Cardiac fibroblast (primary cell): ENCODE measurements around the gene PDE4D.
A peak's percentile ranks its signal among the peaks of the same experiment; 100 is the strongest.

Experiments used
- DNase-seq, 2 donors: peaks; one replicate each; pipeline versions ENCODE4 v3.0.0 to v3.0.0-alpha.2; 2010; ENCODE audit warnings: low read depth in 2 of 2
- H3K4me3 ChIP-seq, 2 donors: replicated peaks in 1 of 2; 1 replicate in 1 of 2; 2 replicates in 1 of 2; pipeline ENCODE4 v1.5.1; 2011; ENCODE audit warnings: low read depth in 2 of 2, low read length in 2 of 2, mild to moderate bottlenecking in 2 of 2, moderate library complexity in 1 of 2
- TF ChIP-seq, protein P1 (sequence below): IDR thresholded peaks from one replicate; pipeline ENCODE4 v1.5.1; 2011; ENCODE audit warnings: low read depth, mild to moderate bottlenecking, low read length, inconsistent platforms

The PDE4D gene

DNA sequence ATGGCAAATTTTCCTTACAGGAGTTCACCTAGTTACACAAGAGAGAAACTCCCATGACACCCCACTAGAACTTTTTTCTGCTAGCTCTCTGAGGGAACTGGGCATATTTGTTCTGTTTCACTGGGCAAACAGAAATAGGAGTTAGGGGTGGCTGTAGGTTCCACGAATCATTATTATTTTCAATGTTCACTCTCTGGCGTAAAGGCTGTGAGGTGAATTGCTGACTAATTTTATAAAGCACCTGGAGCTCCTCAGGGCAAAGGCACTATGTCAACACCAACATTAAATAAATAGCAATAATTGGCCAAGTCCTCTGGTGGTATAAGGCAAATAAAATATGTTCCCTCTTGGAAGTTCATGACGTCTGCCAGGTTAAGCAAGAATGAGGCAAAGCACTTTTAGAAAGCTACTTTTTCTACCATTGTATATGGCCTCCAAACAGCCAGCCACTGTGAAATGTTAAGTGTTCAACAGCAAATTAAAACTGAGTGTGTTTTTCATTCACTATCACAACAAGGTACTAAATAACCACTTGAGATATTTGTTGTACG lies 344.6 kb downstream of the PDE4D start:
- no peak for DNase-seq
- TF ChIP-seq, protein P1, sequence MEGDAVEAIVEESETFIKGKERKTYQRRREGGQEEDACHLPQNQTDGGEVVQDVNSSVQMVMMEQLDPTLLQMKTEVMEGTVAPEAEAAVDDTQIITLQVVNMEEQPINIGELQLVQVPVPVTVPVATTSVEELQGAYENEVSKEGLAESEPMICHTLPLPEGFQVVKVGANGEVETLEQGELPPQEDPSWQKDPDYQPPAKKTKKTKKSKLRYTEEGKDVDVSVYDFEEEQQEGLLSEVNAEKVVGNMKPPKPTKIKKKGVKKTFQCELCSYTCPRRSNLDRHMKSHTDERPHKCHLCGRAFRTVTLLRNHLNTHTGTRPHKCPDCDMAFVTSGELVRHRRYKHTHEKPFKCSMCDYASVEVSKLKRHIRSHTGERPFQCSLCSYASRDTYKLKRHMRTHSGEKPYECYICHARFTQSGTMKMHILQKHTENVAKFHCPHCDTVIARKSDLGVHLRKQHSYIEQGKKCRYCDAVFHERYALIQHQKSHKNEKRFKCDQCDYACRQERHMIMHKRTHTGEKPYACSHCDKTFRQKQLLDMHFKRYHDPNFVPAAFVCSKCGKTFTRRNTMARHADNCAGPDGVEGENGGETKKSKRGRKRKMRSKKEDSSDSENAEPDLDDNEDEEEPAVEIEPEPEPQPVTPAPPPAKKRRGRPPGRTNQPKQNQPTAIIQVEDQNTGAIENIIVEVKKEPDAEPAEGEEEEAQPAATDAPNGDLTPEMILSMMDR, result no peak
- no peak overlapping the region for H3K4me3 ChIP-seq

DNA sequence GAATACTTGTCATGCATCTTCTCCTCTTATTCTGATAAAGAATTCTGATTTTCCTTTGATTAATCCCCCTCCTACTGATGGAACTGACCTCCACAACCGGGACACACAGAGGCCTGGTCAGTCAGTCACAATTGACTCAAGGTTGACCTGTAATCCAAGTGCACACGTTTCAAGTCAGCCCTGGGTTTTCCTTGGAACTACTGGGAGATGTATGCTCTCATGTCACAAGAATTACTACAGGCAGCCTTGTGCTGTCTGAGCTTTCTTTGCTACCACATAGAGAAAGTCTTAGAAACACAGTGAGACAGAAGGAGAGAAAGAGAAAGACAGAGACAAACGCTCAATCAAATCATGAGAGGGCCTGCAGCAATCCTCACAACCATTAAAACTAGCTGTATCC lies 345.8 kb downstream of the PDE4D start:
- no peak overlapping the region for H3K4me3 ChIP-seq
- DNase-seq, result no peak
- TF ChIP-seq, protein P1, result no peak

DNA sequence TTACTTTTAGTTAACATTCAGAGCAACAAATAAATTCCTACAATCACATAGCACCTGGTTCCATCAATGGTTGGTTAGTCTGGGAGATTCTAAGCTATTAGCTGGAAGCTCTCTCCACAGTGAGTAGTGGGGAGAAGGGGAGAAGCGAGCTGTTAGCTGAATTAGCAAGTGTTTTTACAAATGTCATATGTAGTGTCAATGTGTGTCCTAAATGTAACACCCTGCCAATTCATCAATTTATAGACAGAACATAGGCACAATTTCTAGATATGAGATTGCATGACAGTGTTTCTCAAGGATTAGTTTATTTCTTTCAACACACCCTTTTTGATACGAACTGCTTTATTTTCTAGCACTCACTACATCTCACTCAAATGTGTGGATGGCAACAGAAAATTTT lies 349.0 kb downstream of the PDE4D start:
- DNase-seq, result no peak
- TF ChIP-seq, protein P1, result no peak
- H3K4me3 ChIP-seq, result no peak overlapping the region

DNA sequence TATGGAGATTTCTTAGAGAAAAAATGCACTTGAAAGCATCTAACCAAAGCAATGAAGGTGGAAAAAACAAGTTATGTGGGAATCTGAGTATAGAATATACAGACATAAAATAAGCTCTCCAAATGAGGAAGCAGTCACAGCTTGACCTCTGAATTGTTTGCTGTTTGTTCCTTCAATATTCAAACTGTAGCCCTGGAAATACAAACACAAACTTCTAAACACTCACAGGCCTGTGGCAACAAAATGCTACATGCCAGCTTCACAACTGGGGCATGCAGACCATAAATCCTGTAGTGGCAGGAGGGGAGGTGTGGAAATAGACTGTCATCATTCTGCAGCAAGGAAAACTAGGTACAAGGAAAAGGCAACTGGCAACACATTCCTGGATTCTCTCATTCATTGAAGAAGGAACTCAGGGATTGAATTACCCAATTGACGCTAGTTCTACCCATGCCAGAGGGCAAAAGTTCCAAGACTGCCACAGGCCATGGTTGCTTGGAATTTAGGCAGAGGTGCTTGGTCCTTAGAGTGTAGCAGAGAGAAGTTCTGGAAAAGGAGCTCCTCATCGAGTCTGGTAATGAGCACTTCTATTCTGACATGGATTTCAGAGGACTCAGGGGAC lies 349.6 kb downstream of the PDE4D start:
- peak in 1 of 2 donors; percentile 3 for DNase-seq
- TF ChIP-seq, protein P1, result no peak
- H3K4me3 ChIP-seq, result no peak overlapping the region

DNA sequence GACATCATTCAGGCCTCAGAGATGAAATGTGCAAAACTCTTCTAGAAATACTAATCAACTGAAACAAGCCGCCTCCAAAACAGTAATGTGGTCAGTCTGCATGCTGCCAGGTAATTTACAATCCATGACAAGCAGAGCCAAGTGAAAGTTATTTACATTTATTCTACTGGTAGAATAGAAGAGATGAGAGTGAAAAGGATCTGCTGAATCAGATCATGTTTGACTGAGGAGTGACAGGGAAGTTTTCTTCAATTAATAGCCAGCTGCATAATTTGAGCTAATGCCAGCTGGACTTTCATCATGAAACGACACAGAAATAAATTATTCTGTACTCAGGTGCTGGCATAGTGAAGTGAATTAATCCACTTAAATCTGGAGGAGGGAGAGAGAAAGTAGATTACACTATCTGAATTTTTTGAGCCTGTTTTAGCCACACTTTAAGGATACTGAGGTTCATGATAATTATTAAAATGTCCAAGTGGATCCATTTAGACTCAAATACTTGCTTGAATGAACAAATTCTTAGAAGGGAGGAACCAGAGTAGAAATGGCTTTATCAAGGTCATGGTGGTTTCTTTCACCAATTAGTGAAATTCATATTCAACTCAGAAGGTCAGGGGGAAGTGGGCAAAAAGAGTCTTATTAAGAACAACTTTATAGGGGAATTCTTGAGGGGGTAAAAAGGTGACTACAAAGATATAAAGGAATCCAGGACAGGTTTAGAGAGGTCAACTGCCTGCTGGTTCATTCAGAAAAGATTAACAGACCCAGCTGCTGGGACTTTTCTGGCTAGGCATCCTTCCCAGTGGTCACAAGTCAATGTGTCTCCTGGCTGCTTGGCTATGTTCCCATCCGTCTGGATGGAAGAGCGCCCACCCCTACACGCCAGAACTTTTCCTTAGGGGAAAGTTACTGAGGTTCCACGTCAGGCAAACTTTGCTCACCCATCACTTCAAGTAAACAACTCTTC lies 350.4 kb downstream of the PDE4D start:
- no peak overlapping the region for H3K4me3 ChIP-seq
- TF ChIP-seq, protein P1, result no peak
- DNase-seq, result peak; percentile 48 to 51

DNA sequence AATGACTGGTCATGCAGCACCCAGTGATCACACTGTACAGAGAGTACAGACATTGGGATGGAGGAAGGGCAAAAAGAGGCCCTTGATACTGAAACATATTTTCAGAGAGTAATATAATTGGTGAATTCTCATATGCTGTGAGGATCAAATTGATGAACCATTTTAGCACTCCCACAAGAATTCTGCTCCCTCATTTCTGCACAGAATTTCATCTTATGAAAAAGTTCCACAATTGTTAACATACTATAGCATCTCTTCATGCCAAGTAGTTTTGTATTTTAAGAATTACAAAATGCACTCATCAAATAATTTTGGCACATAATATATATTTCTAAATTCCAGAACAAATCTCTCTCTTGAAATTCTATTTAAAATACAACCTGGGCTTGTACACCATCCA lies 351.2 kb downstream of the PDE4D start:
- TF ChIP-seq, protein P1, result no peak
- DNase-seq, result no peak
- no peak overlapping the region for H3K4me3 ChIP-seq
